ENCODE results near the gene EDN1. TPM values are rescaled to one million over a fixed set of nuclear protein-coding genes. Genes with fewer than 3 reads are reported as not detected.

Gene EDN1
- total and polyA plus RNA-seq, 9 of the 15 experiments (the other 6 are each of a cell fraction or from before 2014, with no cell fraction given), result 0.03 to 0.06 TPM; not detected in 7

- no peak for TF ChIP-seq ID3 (CRISPR knock-in tag; IDR thresholded peaks at IDR 0.05)
- TF ChIP-seq ID3 (tag; IDR thresholded peaks at IDR 0.05), result no peak
These were observed 27.7 kb upstream of the EDN1 start (continued) for GRCh38 chr6:12262236-12263061.

- no peaks in the 10 kb centered on the region for H3K9me1 ChIP-seq (ENCODE audit: control insufficient read depth, insufficient read depth, low read length)
- CTCF ChIA-PET (ENCODE audit: low intra/inter-chr PET ratio), result no interaction called here
- BruUV-seq (replicated peaks), result no TSS peak
- intact Hi-C loops (cut with micrococcal nuclease) (no loop called here), in situ Hi-C loops (cut with MboI) (no loop called here)
- H3K27me3 ChIP-seq (ENCODE audit: control insufficient read depth in 2 of 2, insufficient read depth in 2 of 2, low read length in 2 of 2), result peaks cover 0 to 5% of the 10 kb centered on the region in 2 experiments; a peak in 1 of 5 replicates
- 2% methylated on average over 2 of the region's 2 CpGs for WGBS (ENCODE audit: insufficient coverage, low coverage, missing lambda C conversion rate)
- no peaks in the 10 kb centered on the region for H3K36me3 ChIP-seq (ENCODE audit: control insufficient read depth, insufficient read depth, low read length)
- POLR2A ChIA-PET, result no interaction called here
- no peaks in the 10 kb centered on the region for H3K79me2 ChIP-seq (ENCODE audit: control insufficient read depth, insufficient read depth, low read length)
- H3K27ac ChIP-seq (ENCODE audit: extremely low read depth, low read depth, low read length), result no peak overlapping the region
- H3K4me1 ChIP-seq (replicated peaks in 1 of 2; ENCODE audit: control insufficient read depth in 2 of 2, insufficient read depth in 2 of 2, low read length in 2 of 2), result no peaks in the 10 kb centered on the region
- ATAC-seq, result no peak
- FAIRE-seq, result peak; percentile 19
- TF ChIP-seq ZFP30 (CRISPR knock-in tag; IDR thresholded peaks at IDR 0.05; ENCODE audit: borderline replicate concordance) (no peak), ZNF79 (CRISPR knock-in tag; IDR thresholded peaks at IDR 0.05; ENCODE audit: low read depth) (no peak), LCOR (CRISPR knock-in tag; IDR thresholded peaks at IDR 0.05) (no peak)
- TF ChIP-seq, protein P1, sequence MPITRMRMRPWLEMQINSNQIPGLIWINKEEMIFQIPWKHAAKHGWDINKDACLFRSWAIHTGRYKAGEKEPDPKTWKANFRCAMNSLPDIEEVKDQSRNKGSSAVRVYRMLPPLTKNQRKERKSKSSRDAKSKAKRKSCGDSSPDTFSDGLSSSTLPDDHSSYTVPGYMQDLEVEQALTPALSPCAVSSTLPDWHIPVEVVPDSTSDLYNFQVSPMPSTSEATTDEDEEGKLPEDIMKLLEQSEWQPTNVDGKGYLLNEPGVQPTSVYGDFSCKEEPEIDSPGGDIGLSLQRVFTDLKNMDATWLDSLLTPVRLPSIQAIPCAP (CRISPR knock-in tag; IDR thresholded peaks at IDR 0.05; ENCODE audit: borderline replicate concordance), result no peak
- TF ChIP-seq, protein P2, sequence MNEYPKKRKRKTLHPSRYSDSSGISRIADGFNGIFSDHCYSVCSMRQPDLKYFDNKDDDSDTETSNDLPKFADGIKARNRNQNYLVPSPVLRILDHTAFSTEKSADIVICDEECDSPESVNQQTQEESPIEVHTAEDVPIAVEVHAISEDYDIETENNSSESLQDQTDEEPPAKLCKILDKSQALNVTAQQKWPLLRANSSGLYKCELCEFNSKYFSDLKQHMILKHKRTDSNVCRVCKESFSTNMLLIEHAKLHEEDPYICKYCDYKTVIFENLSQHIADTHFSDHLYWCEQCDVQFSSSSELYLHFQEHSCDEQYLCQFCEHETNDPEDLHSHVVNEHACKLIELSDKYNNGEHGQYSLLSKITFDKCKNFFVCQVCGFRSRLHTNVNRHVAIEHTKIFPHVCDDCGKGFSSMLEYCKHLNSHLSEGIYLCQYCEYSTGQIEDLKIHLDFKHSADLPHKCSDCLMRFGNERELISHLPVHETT (CRISPR knock-in tag; conservative IDR thresholded peaks at IDR 0.05 in 1 of 2, IDR thresholded peaks at IDR 0.05 in 1 of 2), result no peak
- no peaks in the 10 kb centered on the region for H3K9me3 ChIP-seq (replicated peaks; ENCODE audit: control insufficient read depth, insufficient read depth, low read depth, low read length)
- H3K4me3 ChIP-seq, result no peak overlapping the region
- no peak overlapping the region for H3K4me2 ChIP-seq (ENCODE audit: insufficient read depth, low read length)
- no peaks in the 10 kb centered on the region for H4K20me1 ChIP-seq (replicated peaks; ENCODE audit: control insufficient read depth, insufficient read depth, low read length)
- H2AFZ ChIP-seq (ENCODE audit: low read depth, low read length), result no peak overlapping the region
- no peak overlapping the region for H3K9ac ChIP-seq (ENCODE audit: insufficient read depth in 1 of 2, low read depth in 2 of 2, low read length in 2 of 2)
- no peak for DNase-seq (ENCODE audit: extremely low read depth in 1 of 4, low spot score in 3 of 4)
These were observed 26.8 kb upstream of the EDN1 start for GRCh38 chr6:12263403-12263802.
